Measurements from ENCODE around the gene ABCD3. TPM values are rescaled to one million over a fixed set of nuclear protein-coding genes. Genes with fewer than 3 reads are reported as not detected.
"Not testable (repeated sequence)": the region's sequence is repeated elsewhere in the genome, so short reads cannot be mapped to it uniquely, and the experiment has no call there.

ABCD3 gene
- total RNA-seq, 1 donor from 2014 or later = 49.8 TPM

- DNase-seq = peak; percentile 80
These were observed 1.1 kb upstream of the ABCD3 start for GRCh38 chr1:94416901-94417727.

GRCh38 chr1:94417728-94417977 lies 536 bp upstream of the ABCD3 start:
- DNase-seq = no peak

GRCh38 chr1:94418664-94419655 lies 771 bp downstream of the ABCD3 start:
- DNase-seq = peak; percentile 24

- DNase-seq = no peak
These were observed 4.1 kb downstream of the ABCD3 start for GRCh38 chr1:94422115-94422820.

GRCh38 chr1:94425821-94426484 lies 7.8 kb downstream of the ABCD3 start:
- no peak for DNase-seq

- not testable (repeated sequence) for DNase-seq
These were observed 8.3 kb downstream of the ABCD3 start for GRCh38 chr1:94426485-94426870.

- DNase-seq = no peak
These were observed 10.3 kb downstream of the ABCD3 start for GRCh38 chr1:94428441-94428840.

GRCh38 chr1:94428927-94429528 lies 10.8 kb downstream of the ABCD3 start:
- DNase-seq = not testable (repeated sequence)

- DNase-seq = not testable (repeated sequence)
These were observed 11.9 kb downstream of the ABCD3 start for GRCh38 chr1:94430066-94430465.

GRCh38 chr1:94433866-94434265 lies 15.7 kb downstream of the ABCD3 start:
- no peak for DNase-seq

GRCh38 chr1:94434365-94435045 lies 16.3 kb downstream of the ABCD3 start:
- no peak for DNase-seq

- DNase-seq = no peak
These were observed 20.6 kb downstream of the ABCD3 start for GRCh38 chr1:94438692-94439276.

- DNase-seq = no peak
These were observed 21.9 kb downstream of the ABCD3 start for GRCh38 chr1:94440088-94440487.

GRCh38 chr1:94443067-94443466 lies 24.9 kb downstream of the ABCD3 start:
- not testable (repeated sequence) for DNase-seq

GRCh38 chr1:94444819-94445218 lies 26.6 kb downstream of the ABCD3 start:
- DNase-seq = not testable (repeated sequence)

- DNase-seq = not testable (repeated sequence)
These were observed 27.5 kb downstream of the ABCD3 start for GRCh38 chr1:94445733-94446132.

GRCh38 chr1:94446177-94446576 lies 28.0 kb downstream of the ABCD3 start:
- not testable (repeated sequence) for DNase-seq

- not testable (repeated sequence) for DNase-seq
These were observed 30.6 kb downstream of the ABCD3 start for GRCh38 chr1:94448741-94449140.

- no peak for DNase-seq
These were observed 38.5 kb downstream of the ABCD3 start for GRCh38 chr1:94456736-94457135.

- DNase-seq = no peak
These were observed 44.4 kb downstream of the ABCD3 start for GRCh38 chr1:94462606-94463005.

Measured in skin of body (tissue), 2 donors.